Testis (tissue), 3 donors: ENCODE measurements around the gene RPS3A. TPM values are rescaled to one million over a fixed set of nuclear protein-coding genes. Genes with fewer than 3 reads are reported as not detected.

Experiments used
- DNase-seq: peaks from one replicate; pipeline ENCODE4 v3.0.0-alpha.2; 2019
- H3K27ac ChIP-seq, 2 donors: fragments of 200-600 bp; sonication (generic); one replicate each; pipeline ENCODE4 v1.5.1; 2019
- H3K27me3 ChIP-seq: fragments of 200-600 bp; sonication (generic); one replicate; pipeline ENCODE4 v1.5.1; 2019
- H3K36me3 ChIP-seq: fragments of 200-600 bp; sonication (generic); one replicate; pipeline ENCODE4 v1.5.1; 2017; ENCODE audit warnings: low read depth; ENCODE audit errors: missing control alignments
- H3K4me1 ChIP-seq: fragments of 200-600 bp; sonication (generic); one replicate; pipeline ENCODE4 v1.5.1; 2019
- H3K4me3 ChIP-seq, 2 donors: fragments of 200-600 bp; sonication (generic); one replicate each; pipeline ENCODE4 v1.5.1; 2017 to 2019
- H3K9me3 ChIP-seq: fragments of 200-600 bp; sonication (generic); one replicate; pipeline ENCODE4 v1.5.1; 2017
- POLR2A ChIP-seq: fragments of 450-650 bp; IDR thresholded peaks from one replicate; pipeline ENCODE4 v1.6.1; 2017; ENCODE audit warnings: antibody characterized with exemption, mild to moderate bottlenecking, moderate library complexity
- WGBS, 2 donors: methylation state at CpG; one replicate each; pipeline ENCODE4 v1.1.5; 2018; 5-methylcytosine and 5-hydroxymethylcytosine counted together
- intact Hi-C: fragments of 100-400 bp; cut with DNase I; formaldehyde crosslinking; loops from one replicate; pipeline ENCODE4 v1.15.1; 2023; ENCODE audit warnings: low total_unique reads
- polyA plus RNA-seq: library from polyadenylated mRNA; stranded (reverse); fragments of 350-450 nt; fragmentation: Illumina TruSeq; extraction: RNeasy Lipid Tissue Mini Kit (QIAGEN cat#74804); gene quantifications from one replicate; pipeline ENCODE4 v1.2.3, GENCODE V29; 2014; ENCODE audit warnings: low read depth, low replicate concordance; ENCODE audit not compliant: insufficient read depth
- total RNA-seq, 2 donors: library from RNA; depleted of rRNA; stranded (reverse); fragments of >200 nt; gene quantifications; one replicate each; pipeline ENCODE4 v1.2.3, GENCODE V29; 2016
- TF ChIP-seq, protein P1 (sequence below), 3 experiments: fragments of 450-650 bp in 2 of 3; fragments of 200-600 bp in 1 of 3; sonication (generic) in 1 of 3; IDR thresholded peaks; one replicate each; pipeline ENCODE4 v1.5.1; 2016 to 2019; ENCODE audit warnings: antibody characterized with exemption in 3 of 3, mild to moderate bottlenecking in 2 of 3, moderate library complexity in 1 of 3

The RPS3A gene
- total and polyA plus RNA-seq, 3 donors from 2014 or later: 896 to 1,385 (median 1,182) TPM

DNA sequence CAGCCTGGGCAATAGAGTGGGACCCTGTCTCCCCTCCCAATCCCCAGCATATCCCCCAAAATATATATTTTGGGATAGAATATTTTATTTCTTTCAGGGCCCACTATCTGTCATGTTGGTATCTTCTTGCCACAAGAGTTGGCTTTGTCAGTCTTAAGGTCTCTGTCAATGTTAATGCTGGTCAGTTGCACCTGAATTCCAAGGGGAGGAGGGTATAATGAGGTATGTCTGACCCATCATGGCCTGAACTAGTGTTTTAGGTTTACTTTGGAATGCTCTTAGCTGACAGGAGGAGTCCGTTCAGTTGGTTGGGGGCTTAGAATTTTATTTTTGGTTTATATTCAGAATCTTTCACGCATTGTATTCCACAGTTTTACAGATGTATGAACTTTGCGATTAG is 6.2 kb upstream of the RPS3A start:
- Histone ChIP-seq H3K4me3 (no peak overlapping the region), H3K36me3 (no peaks in the 10 kb centered on the region), H3K4me1 (no peaks in the 10 kb centered on the region), H3K27ac (no peak overlapping the region), H3K9me3 (no peaks in the 10 kb centered on the region), H3K27me3 (no peaks in the 10 kb centered on the region)
- intact Hi-C loops: no loop called here
- WGBS, 2 donors: 61 to 63% methylated on average over 3 of the region's 3 CpGs
- no peak for DNase-seq
- TF ChIP-seq, protein P1, sequence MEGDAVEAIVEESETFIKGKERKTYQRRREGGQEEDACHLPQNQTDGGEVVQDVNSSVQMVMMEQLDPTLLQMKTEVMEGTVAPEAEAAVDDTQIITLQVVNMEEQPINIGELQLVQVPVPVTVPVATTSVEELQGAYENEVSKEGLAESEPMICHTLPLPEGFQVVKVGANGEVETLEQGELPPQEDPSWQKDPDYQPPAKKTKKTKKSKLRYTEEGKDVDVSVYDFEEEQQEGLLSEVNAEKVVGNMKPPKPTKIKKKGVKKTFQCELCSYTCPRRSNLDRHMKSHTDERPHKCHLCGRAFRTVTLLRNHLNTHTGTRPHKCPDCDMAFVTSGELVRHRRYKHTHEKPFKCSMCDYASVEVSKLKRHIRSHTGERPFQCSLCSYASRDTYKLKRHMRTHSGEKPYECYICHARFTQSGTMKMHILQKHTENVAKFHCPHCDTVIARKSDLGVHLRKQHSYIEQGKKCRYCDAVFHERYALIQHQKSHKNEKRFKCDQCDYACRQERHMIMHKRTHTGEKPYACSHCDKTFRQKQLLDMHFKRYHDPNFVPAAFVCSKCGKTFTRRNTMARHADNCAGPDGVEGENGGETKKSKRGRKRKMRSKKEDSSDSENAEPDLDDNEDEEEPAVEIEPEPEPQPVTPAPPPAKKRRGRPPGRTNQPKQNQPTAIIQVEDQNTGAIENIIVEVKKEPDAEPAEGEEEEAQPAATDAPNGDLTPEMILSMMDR (IDR thresholded peaks at IDR 0.05): no peak
- TF ChIP-seq POLR2A: no peak

DNA sequence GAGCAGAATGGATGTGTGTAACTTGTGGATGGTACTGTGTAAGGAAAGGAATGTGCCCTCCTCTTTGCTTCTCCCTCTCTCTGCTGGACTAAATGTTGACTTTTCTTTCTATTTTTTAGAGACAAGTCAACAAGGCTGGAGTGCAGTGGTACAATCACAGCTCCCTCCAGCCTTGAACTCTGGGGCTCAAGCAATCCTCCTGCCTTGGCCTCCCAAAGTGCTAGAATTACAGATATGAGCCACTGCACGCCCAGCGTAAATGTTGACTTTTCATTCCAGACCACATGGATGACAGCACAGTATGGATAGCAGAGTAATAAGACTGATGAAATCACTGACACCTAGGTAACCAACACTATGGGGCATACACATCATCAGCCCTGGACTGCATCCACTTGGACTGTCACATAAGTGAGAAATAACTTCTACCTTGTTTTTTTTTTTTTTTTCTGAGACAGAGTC is 5.1 kb upstream of the RPS3A start:
- Histone ChIP-seq H3K4me3 (no peak overlapping the region), H3K4me1 (no peaks in the 10 kb centered on the region), H3K36me3 (no peaks in the 10 kb centered on the region), H3K27me3 (no peaks in the 10 kb centered on the region), H3K9me3 (no peaks in the 10 kb centered on the region), H3K27ac (no peak overlapping the region)
- intact Hi-C loops: no loop called here
- TF ChIP-seq, protein P1 (IDR thresholded peaks at IDR 0.05): no peak
- TF ChIP-seq POLR2A: no peak
- WGBS, 2 donors: 64 to 75% methylated on average over 2 of the region's 2 CpGs
- DNase-seq: no peak

DNA sequence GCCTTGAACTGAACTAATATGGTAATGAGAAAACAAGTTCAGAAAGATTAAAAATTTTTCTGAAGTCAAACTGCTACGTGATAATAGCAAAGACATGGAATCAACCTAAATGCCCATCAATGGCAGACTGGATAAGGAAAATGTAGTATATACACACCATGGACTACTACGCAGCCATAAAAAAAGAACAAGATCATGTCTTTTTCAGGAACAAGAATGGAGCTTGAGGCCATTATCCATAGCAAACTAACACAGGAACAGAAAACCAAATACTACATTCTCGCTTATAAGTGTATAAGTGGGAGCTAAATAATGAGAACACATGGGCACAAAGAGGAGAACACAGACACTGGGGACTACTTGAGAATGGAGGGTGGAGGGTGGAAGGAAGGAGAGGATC is 4.3 kb upstream of the RPS3A start:
- no peak for DNase-seq
- H3K27ac ChIP-seq: no peak overlapping the region
- no peaks in the 10 kb centered on the region for H3K27me3 ChIP-seq
- H3K36me3 ChIP-seq: no peaks in the 10 kb centered on the region
- WGBS, 2 donors: 87 to 97% methylated on average over 3 of the region's 3 CpGs
- no peaks in the 10 kb centered on the region for H3K9me3 ChIP-seq
- intact Hi-C loops: no loop called here
- no peak for TF ChIP-seq POLR2A
- TF ChIP-seq, protein P1 (IDR thresholded peaks at IDR 0.05): no peak
- H3K4me3 ChIP-seq: no peak overlapping the region
- no peaks in the 10 kb centered on the region for H3K4me1 ChIP-seq

DNA sequence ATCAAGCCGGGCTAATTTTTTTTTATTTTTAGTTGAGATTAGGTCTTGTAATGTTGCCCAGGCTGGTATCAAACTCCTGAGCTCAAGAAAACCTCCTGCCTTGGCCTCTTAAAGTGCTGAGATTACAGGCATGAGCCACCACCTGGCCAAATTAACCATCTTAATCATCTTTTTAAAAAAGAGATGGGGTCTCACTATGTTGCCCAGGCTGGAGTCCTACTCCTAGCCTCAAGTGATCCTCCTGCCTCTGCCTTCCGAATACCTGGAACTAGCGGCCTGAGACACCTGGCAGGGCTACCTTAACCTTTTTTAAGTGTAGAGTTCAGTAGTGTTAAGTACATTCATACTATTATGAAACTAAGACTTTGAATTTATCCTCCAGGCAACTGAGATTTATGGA is 1.7 kb upstream of the RPS3A start:
- TF ChIP-seq, protein P1 (IDR thresholded peaks at IDR 0.05): no peak
- no peak for TF ChIP-seq POLR2A
- Histone ChIP-seq H3K27ac (no peak overlapping the region), H3K4me1 (peaks cover 13% of the 10 kb centered on the region), H3K27me3 (no peaks in the 10 kb centered on the region), H3K36me3 (no peaks in the 10 kb centered on the region), H3K4me3 (no peak overlapping the region), H3K9me3 (no peaks in the 10 kb centered on the region)
- intact Hi-C loops: no loop called here
- no peak for DNase-seq
- WGBS, 2 donors: 83 to 87% methylated on average over 3 of the region's 3 CpGs

DNA sequence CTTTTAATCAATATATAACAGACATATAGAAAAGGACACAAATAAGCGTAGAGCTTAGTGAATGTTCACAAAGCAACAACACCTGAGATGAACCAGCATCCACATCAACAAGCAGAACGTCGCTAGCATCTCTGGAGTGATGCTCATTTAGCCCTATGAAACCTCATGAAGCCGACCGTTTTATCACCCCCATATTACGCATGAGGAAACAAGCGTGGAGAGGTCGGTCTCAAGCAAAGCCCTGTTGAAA is 524 bp upstream of the RPS3A start:
- Histone ChIP-seq H3K27ac (peak overlapping the region in 1 of 2 donors; percentile 96), H3K9me3 (no peaks in the 10 kb centered on the region), H3K36me3 (no peaks in the 10 kb centered on the region), H3K27me3 (no peaks in the 10 kb centered on the region), H3K4me3 (peak overlapping the region; percentile 92 to 98), H3K4me1 (peaks cover 13% of the 10 kb centered on the region)
- 13 to 14% methylated on average over 6 to 8 of the region's 8 CpGs for WGBS, 2 donors
- intact Hi-C loops: no loop called here
- DNase-seq: no peak
- no peak for TF ChIP-seq POLR2A
- TF ChIP-seq, protein P1 (IDR thresholded peaks at IDR 0.05): no peak
